ENCODE data around the gene TRIP12.

DNA sequence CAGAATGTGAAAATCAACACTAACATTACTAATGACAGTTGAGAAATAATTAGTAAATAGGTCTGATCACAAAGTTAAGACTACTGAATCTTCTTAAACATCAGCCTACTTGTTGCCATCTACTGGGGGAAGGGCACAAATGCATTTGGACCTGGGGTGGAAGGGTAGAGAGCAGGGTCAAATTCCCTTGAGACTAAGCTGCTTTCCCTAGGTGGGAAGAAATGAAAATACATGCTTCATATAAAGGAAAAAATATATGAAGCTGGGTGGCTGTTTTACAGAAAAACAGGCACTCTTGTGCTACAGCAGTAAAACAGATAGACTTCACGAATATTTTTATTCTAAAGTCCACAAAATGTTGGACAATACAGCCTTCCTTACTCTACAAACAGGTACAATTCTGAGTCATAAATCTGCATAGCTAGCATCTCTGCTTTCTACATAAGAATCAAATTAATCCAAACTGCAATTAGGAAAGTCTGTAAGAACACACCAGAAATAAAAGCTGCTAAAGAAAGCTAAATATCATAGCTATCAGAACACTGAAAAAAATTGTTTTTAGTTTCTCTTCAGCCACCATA lies 10.9 kb downstream of the TRIP12 start:
- TF ChIP-seq, protein P1, sequence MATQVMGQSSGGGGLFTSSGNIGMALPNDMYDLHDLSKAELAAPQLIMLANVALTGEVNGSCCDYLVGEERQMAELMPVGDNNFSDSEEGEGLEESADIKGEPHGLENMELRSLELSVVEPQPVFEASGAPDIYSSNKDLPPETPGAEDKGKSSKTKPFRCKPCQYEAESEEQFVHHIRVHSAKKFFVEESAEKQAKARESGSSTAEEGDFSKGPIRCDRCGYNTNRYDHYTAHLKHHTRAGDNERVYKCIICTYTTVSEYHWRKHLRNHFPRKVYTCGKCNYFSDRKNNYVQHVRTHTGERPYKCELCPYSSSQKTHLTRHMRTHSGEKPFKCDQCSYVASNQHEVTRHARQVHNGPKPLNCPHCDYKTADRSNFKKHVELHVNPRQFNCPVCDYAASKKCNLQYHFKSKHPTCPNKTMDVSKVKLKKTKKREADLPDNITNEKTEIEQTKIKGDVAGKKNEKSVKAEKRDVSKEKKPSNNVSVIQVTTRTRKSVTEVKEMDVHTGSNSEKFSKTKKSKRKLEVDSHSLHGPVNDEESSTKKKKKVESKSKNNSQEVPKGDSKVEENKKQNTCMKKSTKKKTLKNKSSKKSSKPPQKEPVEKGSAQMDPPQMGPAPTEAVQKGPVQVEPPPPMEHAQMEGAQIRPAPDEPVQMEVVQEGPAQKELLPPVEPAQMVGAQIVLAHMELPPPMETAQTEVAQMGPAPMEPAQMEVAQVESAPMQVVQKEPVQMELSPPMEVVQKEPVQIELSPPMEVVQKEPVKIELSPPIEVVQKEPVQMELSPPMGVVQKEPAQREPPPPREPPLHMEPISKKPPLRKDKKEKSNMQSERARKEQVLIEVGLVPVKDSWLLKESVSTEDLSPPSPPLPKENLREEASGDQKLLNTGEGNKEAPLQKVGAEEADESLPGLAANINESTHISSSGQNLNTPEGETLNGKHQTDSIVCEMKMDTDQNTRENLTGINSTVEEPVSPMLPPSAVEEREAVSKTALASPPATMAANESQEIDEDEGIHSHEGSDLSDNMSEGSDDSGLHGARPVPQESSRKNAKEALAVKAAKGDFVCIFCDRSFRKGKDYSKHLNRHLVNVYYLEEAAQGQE (IDR thresholded peaks at IDR 0.05; ENCODE audit: insufficient read depth in 1 of 2, low read depth in 2 of 2, low read length in 2 of 2), result no peak
- TF ChIP-seq TAF1 (IDR thresholded peaks at IDR 0.05; ENCODE audit: borderline replicate concordance, insufficient read depth, low read length) (no peak), POLR2AphosphoS5 (IDR thresholded peaks at IDR 0.05; ENCODE audit: low read depth, low read length) (no peak), SIN3A (IDR thresholded peaks at IDR 0.05; ENCODE audit: borderline replicate concordance, insufficient read depth, low read length) (no peak), FOXP2 (optimal IDR thresholded peaks at IDR 0.05; ENCODE audit: borderline replicate concordance, extremely low read depth, extremely low read length, insufficient read depth) (no peak)

Measured in PFSK-1 (cell line).